WTC11 (cell line): ENCODE results near the gene EMD. TPM values are rescaled to one million over a fixed set of nuclear protein-coding genes. Genes with fewer than 3 reads are reported as not detected.

Source experiments
- ATAC-seq: fragments of 200-7000 bp; cut with Tn5 transposase; 2 replicates; pipeline ENCODE4 v1.10.0; 2021; ENCODE audit warnings: mild to moderate bottlenecking, moderate library complexity
- CTCF ChIA-PET: fragments of 300-600 bp; sonication (Branson Sonifier 250); formaldehyde crosslinking; loops from one replicate; lab custom pipeline; 2021; ENCODE audit warnings: antibody characterized with exemption; lab: Charles Lee
- POLR2A ChIA-PET: fragments of 350-600 bp; sonication (Branson Sonifier 250); formaldehyde crosslinking; loops from one replicate; lab custom pipeline; 2021; ENCODE audit warnings: antibody characterized with exemption; lab: Charles Lee
- DNase-seq: peaks from one replicate; pipeline ENCODE4 v3.0.0; 2021; ENCODE audit warnings: low spot score
- H3K27ac Mint-ChIP-seq: 2 replicates; pipeline ENCODE4 v1.8.0; 2021; ENCODE audit warnings: mixed read lengths
- H3K27me3 Mint-ChIP-seq: 2 replicates; pipeline ENCODE4 v1.8.0; 2021; ENCODE audit warnings: low read depth, mild to moderate bottlenecking, moderate library complexity, mixed read lengths
- H3K36me3 Mint-ChIP-seq: 2 replicates; pipeline ENCODE4 v1.8.0; 2021; ENCODE audit warnings: mixed read lengths
- H3K4me1 Mint-ChIP-seq: 2 replicates; pipeline ENCODE4 v1.8.0; 2022; ENCODE audit warnings: mixed read lengths
- H3K4me3 Mint-ChIP-seq: 2 replicates; pipeline ENCODE4 v1.8.0; 2021; ENCODE audit warnings: mild to moderate bottlenecking, moderate library complexity, mixed read lengths
- H3K9me3 Mint-ChIP-seq: 2 replicates; pipeline ENCODE4 v1.8.0; 2021; ENCODE audit warnings: mixed read lengths
- ATF1 ChIP-seq: sonication (generic); formaldehyde crosslinking; IDR thresholded peaks from 2 replicates; pipeline ENCODE4 v1.8.1; 2023; ENCODE audit warnings: mild to moderate bottlenecking, moderate library complexity, missing genetic modification reagents
- ETV6 ChIP-seq: sonication (generic); formaldehyde crosslinking; IDR thresholded peaks from 2 replicates; pipeline ENCODE4 v1.8.1; 2022; ENCODE audit warnings: mild to moderate bottlenecking, missing genetic modification reagents
- FOXK1 ChIP-seq: sonication (generic); formaldehyde crosslinking; IDR thresholded peaks from 2 replicates; pipeline ENCODE4 v1.8.0; 2022; ENCODE audit warnings: mild to moderate bottlenecking, moderate library complexity, missing genetic modification reagents
- GRHL2 ChIP-seq: fragments of 250-450 bp; sonication (Bioruptor Pico); IDR thresholded peaks from 2 replicates; pipeline ENCODE4 v1.8.0; 2022; ENCODE audit warnings: mild to moderate bottlenecking, moderate library complexity; ENCODE audit not compliant: insufficient replicate concordance, severe bottlenecking
- HMGA2 ChIP-seq: fragments of 250-450 bp; sonication (Bioruptor Pico); IDR thresholded peaks from 2 replicates; pipeline ENCODE4 v1.4.0; 2021; ENCODE audit warnings: mild to moderate bottlenecking, moderate library complexity
- NR2C2 ChIP-seq: sonication (generic); formaldehyde crosslinking; IDR thresholded peaks from 2 replicates; pipeline ENCODE4 v1.8.0; 2022; ENCODE audit warnings: mild to moderate bottlenecking, missing genetic modification reagents
- PRRX2 ChIP-seq: fragments of 250-450 bp; sonication (Bioruptor Pico); IDR thresholded peaks from 2 replicates; pipeline ENCODE4 v1.8.0; 2021; ENCODE audit warnings: mild to moderate bottlenecking
- SMAD4 ChIP-seq: sonication (generic); formaldehyde crosslinking; IDR thresholded peaks from 2 replicates; pipeline ENCODE4 v1.8.0; 2022; ENCODE audit warnings: mild to moderate bottlenecking, missing genetic modification reagents
- TEAD4 ChIP-seq: sonication (generic); formaldehyde crosslinking; IDR thresholded peaks from 2 replicates; pipeline ENCODE4 v1.8.0; 2022; ENCODE audit warnings: mild to moderate bottlenecking, missing genetic modification reagents
- ZNF121 ChIP-seq: sonication (generic); formaldehyde crosslinking; IDR thresholded peaks from 2 replicates; pipeline ENCODE4 v1.8.0; 2023; ENCODE audit warnings: missing genetic modification reagents
- ZNF232 ChIP-seq: sonication (generic); formaldehyde crosslinking; IDR thresholded peaks from 2 replicates; pipeline ENCODE4 v1.8.0; 2022; ENCODE audit warnings: mild to moderate bottlenecking, missing genetic modification reagents
- ZNF263 ChIP-seq: sonication (generic); formaldehyde crosslinking; IDR thresholded peaks from 2 replicates; pipeline ENCODE4 v1.8.1; 2022; ENCODE audit warnings: low read depth, mild to moderate bottlenecking, moderate library complexity, missing genetic modification reagents
- ZNF317 ChIP-seq: sonication (generic); formaldehyde crosslinking; IDR thresholded peaks from 2 replicates; pipeline ENCODE4 v1.8.1; 2023; ENCODE audit warnings: low read depth, mild to moderate bottlenecking, moderate library complexity, missing genetic modification reagents, borderline replicate concordance
- ZNF425 ChIP-seq: fragments of 250-450 bp; sonication (Bioruptor Pico); conservative IDR thresholded peaks from 2 replicates; pipeline ENCODE4 v1.9.0; 2021; ENCODE audit warnings: mild to moderate bottlenecking
- ZNF512 ChIP-seq: sonication (generic); formaldehyde crosslinking; IDR thresholded peaks from 2 replicates; pipeline ENCODE4 v1.8.1; 2022; ENCODE audit warnings: missing genetic modification reagents, borderline replicate concordance
- total RNA-seq: library from RNA; stranded (reverse); gene quantifications from 3 replicates; pipeline ENCODE4 v1.2.3, GENCODE V29; 2021
- TF ChIP-seq, protein P1 (sequence below): sonication (generic); formaldehyde crosslinking; IDR thresholded peaks from 2 replicates; pipeline ENCODE4 v1.8.1; 2022; ENCODE audit warnings: low read depth, mild to moderate bottlenecking, moderate library complexity, missing genetic modification reagents, borderline replicate concordance
- TF ChIP-seq, protein P2 (sequence below): fragments of 250-450 bp; sonication (Bioruptor Pico); IDR thresholded peaks from 2 replicates; pipeline ENCODE4 v1.9.0; 2021; ENCODE audit warnings: mild to moderate bottlenecking
- TF ChIP-seq, protein P3 (sequence below): fragments of 200-600 bp; IDR thresholded peaks from 2 replicates; pipeline ENCODE4 v1.8.0; 2022; ENCODE audit warnings: antibody characterized with exemption
- TF ChIP-seq, protein P4 (sequence below): sonication (generic); formaldehyde crosslinking; IDR thresholded peaks from 2 replicates; pipeline ENCODE4 v1.8.1; 2023; ENCODE audit warnings: mild to moderate bottlenecking, missing genetic modification reagents, moderate library complexity
- TF ChIP-seq, protein P5 (sequence below): sonication (generic); formaldehyde crosslinking; conservative IDR thresholded peaks from 2 replicates; pipeline ENCODE4 v1.8.1; 2022; ENCODE audit warnings: mild to moderate bottlenecking, missing genetic modification reagents

Gene EMD
- total RNA-seq, 1 experiment from 2014 or later = 78.3 TPM

GRCh38 chrX:154348646-154349358 lies 30.3 kb upstream of the EMD start:
- CTCF ChIA-PET = interaction anchor here (1.0 kb wide), 1 partner anchor 24 kb away, joined by 3 read pairs; no protein-coding TSS in a partner anchor
- Mint-ChIP-seq H3K9me3 (no peaks in the 10 kb centered on the region), H3K36me3 (peaks cover 18% of the 10 kb centered on the region), H3K27me3 (no peaks in the 10 kb centered on the region), H3K27ac (no peak overlapping the region), H3K4me1 (peaks cover 5% of the 10 kb centered on the region; the same call in 1 of the 2 replicates), H3K4me3 (no peak overlapping the region)
- no peak for DNase-seq
- no peak for ATAC-seq
- TF ChIP-seq ZNF425 (no peak), NR2C2 (CRISPR knock-in tag) (no peak), ZNF121 (no peak), ETV6 (CRISPR knock-in tag) (no peak), FOXK1 (no peak), ZNF317 (CRISPR knock-in tag) (no peak), SMAD4 (CRISPR knock-in tag) (no peak), TEAD4 (no peak), ZNF263 (CRISPR knock-in tag) (no peak), GRHL2 (CRISPR knock-in tag) (no peak), ZNF232 (CRISPR knock-in tag) (no peak), PRRX2 (CRISPR knock-in tag) (no peak), HMGA2 (CRISPR knock-in tag) (no peak), ATF1 (CRISPR knock-in tag) (no peak), ZNF512 (CRISPR knock-in tag) (no peak)
- TF ChIP-seq, protein P1, sequence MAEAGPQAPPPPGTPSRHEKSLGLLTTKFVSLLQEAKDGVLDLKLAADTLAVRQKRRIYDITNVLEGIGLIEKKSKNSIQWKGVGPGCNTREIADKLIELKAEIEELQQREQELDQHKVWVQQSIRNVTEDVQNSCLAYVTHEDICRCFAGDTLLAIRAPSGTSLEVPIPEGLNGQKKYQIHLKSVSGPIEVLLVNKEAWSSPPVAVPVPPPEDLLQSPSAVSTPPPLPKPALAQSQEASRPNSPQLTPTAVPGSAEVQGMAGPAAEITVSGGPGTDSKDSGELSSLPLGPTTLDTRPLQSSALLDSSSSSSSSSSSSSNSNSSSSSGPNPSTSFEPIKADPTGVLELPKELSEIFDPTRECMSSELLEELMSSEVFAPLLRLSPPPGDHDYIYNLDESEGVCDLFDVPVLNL (CRISPR knock-in tag) = no peak
- TF ChIP-seq, protein P2, sequence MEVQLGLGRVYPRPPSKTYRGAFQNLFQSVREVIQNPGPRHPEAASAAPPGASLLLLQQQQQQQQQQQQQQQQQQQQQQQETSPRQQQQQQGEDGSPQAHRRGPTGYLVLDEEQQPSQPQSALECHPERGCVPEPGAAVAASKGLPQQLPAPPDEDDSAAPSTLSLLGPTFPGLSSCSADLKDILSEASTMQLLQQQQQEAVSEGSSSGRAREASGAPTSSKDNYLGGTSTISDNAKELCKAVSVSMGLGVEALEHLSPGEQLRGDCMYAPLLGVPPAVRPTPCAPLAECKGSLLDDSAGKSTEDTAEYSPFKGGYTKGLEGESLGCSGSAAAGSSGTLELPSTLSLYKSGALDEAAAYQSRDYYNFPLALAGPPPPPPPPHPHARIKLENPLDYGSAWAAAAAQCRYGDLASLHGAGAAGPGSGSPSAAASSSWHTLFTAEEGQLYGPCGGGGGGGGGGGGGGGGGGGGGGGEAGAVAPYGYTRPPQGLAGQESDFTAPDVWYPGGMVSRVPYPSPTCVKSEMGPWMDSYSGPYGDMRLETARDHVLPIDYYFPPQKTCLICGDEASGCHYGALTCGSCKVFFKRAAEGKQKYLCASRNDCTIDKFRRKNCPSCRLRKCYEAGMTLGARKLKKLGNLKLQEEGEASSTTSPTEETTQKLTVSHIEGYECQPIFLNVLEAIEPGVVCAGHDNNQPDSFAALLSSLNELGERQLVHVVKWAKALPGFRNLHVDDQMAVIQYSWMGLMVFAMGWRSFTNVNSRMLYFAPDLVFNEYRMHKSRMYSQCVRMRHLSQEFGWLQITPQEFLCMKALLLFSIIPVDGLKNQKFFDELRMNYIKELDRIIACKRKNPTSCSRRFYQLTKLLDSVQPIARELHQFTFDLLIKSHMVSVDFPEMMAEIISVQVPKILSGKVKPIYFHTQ (CRISPR knock-in tag) = no peak
- TF ChIP-seq, protein P3, sequence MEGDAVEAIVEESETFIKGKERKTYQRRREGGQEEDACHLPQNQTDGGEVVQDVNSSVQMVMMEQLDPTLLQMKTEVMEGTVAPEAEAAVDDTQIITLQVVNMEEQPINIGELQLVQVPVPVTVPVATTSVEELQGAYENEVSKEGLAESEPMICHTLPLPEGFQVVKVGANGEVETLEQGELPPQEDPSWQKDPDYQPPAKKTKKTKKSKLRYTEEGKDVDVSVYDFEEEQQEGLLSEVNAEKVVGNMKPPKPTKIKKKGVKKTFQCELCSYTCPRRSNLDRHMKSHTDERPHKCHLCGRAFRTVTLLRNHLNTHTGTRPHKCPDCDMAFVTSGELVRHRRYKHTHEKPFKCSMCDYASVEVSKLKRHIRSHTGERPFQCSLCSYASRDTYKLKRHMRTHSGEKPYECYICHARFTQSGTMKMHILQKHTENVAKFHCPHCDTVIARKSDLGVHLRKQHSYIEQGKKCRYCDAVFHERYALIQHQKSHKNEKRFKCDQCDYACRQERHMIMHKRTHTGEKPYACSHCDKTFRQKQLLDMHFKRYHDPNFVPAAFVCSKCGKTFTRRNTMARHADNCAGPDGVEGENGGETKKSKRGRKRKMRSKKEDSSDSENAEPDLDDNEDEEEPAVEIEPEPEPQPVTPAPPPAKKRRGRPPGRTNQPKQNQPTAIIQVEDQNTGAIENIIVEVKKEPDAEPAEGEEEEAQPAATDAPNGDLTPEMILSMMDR = no peak
- TF ChIP-seq, protein P4, sequence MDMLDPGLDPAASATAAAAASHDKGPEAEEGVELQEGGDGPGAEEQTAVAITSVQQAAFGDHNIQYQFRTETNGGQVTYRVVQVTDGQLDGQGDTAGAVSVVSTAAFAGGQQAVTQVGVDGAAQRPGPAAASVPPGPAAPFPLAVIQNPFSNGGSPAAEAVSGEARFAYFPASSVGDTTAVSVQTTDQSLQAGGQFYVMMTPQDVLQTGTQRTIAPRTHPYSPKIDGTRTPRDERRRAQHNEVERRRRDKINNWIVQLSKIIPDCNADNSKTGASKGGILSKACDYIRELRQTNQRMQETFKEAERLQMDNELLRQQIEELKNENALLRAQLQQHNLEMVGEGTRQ = no peak
- TF ChIP-seq, protein P5, sequence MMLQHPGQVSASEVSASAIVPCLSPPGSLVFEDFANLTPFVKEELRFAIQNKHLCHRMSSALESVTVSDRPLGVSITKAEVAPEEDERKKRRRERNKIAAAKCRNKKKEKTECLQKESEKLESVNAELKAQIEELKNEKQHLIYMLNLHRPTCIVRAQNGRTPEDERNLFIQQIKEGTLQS (CRISPR knock-in tag) = no peak
- POLR2A ChIA-PET = interaction anchor here (0.6 to 0.8 kb wide), 2 partner anchors 14 to 25 kb away, joined by 3 read pairs; no protein-coding TSS in a partner anchor
